T1000 (cell line): Measurements from ENCODE around the gene LRRC56.

Experiments used
- DNase-seq: peaks from one replicate; lab custom pipeline; 2025; ENCODE audit warnings: mixed read lengths; lab: John Stamatoyannopoulos, UW

LRRC56 gene

GRCh38 chr11:539971-540481 lies 2.7 kb downstream of the LRRC56 start:
- DNase-seq, result no peak

- no peak for DNase-seq
Measured at GRCh38 chr11:540583-541432, 3.5 kb downstream of the LRRC56 start.

- no peak for DNase-seq
Measured at GRCh38 chr11:541433-541885, 4.1 kb downstream of the LRRC56 start.

- DNase-seq, result no peak
Measured at GRCh38 chr11:544817-545166, 7.5 kb downstream of the LRRC56 start.

GRCh38 chr11:545171-545570 lies 7.8 kb downstream of the LRRC56 start:
- DNase-seq, result no peak

GRCh38 chr11:548700-549603 lies 11.6 kb downstream of the LRRC56 start:
- DNase-seq, result no peak

GRCh38 chr11:550021-550745 lies 12.9 kb downstream of the LRRC56 start:
- DNase-seq, result no peak

- no peak for DNase-seq
Measured at GRCh38 chr11:550746-551085, 13.4 kb downstream of the LRRC56 start.

- no peak for DNase-seq
Measured at GRCh38 chr11:551131-551530, 13.8 kb downstream of the LRRC56 start.

GRCh38 chr11:551596-551995 lies 14.3 kb downstream of the LRRC56 start:
- DNase-seq, result no peak

GRCh38 chr11:553083-553987 lies 16.0 kb downstream of the LRRC56 start:
- DNase-seq, result no peak

GRCh38 chr11:553988-554340 lies 16.6 kb downstream of the LRRC56 start:
- DNase-seq, result no peak

GRCh38 chr11:554428-555226 lies 17.3 kb downstream of the LRRC56 start:
- peak; percentile 5 for DNase-seq

- DNase-seq, result no peak
Measured at GRCh38 chr11:555227-555779, 18.0 kb downstream of the LRRC56 start.

- DNase-seq, result no peak
Measured at GRCh38 chr11:555780-556661, 18.7 kb downstream of the LRRC56 start.

GRCh38 chr11:556662-557256 lies 19.4 kb downstream of the LRRC56 start:
- no peak for DNase-seq

- no peak for DNase-seq
Measured at GRCh38 chr11:557328-558132, 20.2 kb downstream of the LRRC56 start.

GRCh38 chr11:558503-558902 lies 21.2 kb downstream of the LRRC56 start:
- no peak for DNase-seq
